Suppressor macrophage treated with lipopolysaccharide for 1 hour (primary cell): Measurements from ENCODE around the gene TAC3.
"Not testable (repeated sequence)": the region's sequence is repeated elsewhere in the genome, so short reads cannot be mapped to it uniquely, and the experiment has no call there.

ENCODE experiments used
- DNase-seq, 3 donors: peaks; one replicate each; pipeline ENCODE4 v3.0.0-alpha.2; 2020 to 2022

TAC3 gene

GRCh38 chr12:57033431-57033830, 17.1 kb upstream of the TAC3 start:
- no peak for DNase-seq

- no peak for DNase-seq
These were observed 15.5 kb upstream of the TAC3 start for GRCh38 chr12:57031789-57032188.

- peak; percentile 47 to 48 (median 48) for DNase-seq
These were observed 14.9 kb upstream of the TAC3 start for GRCh38 chr12:57031138-57031725.

DNA sequence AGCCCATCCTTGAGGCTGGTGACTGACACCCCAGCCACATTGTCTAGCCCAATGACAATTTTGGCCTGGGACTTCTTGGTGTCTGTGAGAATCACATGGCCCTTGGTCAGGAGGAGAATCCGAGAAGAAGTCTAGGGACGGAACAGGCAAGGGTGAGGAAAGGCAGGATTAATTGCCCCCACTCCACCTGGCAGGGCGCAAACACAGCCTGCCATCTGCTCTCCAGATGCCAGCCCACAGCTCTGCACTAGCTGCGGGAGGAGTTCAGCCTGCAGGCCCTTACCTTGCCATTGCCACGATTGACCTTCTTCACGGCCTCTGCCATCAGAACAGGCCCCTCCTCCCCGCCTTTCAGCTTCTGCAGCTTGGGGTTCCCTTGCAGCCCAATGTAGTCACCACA, 13.1 kb upstream of the TAC3 start:
- no peak for DNase-seq

DNA sequence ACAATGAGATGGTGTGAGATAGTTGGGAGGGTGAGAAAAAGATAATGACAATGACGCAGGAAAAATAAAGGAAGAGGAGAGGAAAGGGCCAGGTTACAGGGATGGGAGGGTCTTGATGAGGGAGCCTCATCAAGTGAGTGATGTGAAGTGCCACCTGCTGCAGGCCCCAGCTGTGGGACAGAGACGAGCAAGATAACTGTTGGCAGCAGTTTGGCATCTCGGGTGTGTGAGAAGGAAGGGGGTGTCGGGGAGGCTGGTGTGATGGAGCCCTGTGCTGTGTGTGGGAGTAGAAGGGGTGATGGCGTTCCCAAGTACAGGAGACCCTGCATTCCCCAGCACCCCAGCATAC, 11.4 kb upstream of the TAC3 start:
- DNase-seq, result no peak

- no peak for DNase-seq
These were observed 10.9 kb upstream of the TAC3 start for GRCh38 chr12:57027011-57027804.

DNA sequence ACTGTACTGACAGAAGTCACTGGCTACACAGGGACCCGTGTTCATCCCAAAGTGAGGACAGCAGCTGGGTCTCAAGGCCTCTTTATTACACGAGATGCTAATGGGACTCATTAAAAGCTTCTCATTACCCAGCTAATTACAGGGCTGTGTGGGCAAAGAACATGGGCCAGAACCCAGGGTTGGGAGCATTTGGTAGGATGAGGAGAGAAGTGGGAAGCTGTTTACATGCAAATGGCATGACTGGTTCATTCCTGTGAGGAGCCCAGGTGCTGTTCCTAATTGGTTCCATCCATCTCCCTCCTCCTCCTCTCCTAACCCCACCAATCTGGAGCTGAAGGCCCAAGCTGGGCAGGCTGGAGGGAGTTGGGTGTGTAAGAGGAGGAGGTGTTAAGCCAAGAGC, 8.9 kb upstream of the TAC3 start:
- no peak for DNase-seq

GRCh38 chr12:57022324-57022723, 6.0 kb upstream of the TAC3 start:
- DNase-seq, result not testable (repeated sequence)

GRCh38 chr12:57019983-57020719, 3.8 kb upstream of the TAC3 start:
- no peak for DNase-seq

DNA sequence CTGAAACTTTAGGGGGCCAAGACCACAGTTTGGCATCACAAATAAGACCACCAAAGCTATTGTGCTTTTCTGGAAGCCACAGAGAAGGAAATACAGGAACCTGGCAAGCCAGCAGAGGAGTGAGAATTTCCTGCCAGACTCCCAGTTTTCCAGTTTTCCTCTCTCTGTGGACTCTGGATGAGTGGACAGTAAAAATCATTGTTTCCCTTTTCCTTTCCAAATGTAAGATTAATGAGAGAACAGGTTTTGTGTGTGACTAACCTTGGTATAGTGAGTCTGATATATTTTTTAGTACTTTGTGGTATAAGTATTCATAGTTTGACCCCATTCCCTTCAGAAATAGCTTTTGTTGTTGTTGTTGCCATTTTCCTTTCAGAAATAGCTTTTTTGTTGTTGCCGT, 2.6 kb upstream of the TAC3 start:
- DNase-seq, result no peak

- not testable (repeated sequence) for DNase-seq
These were observed 2.0 kb upstream of the TAC3 start for GRCh38 chr12:57018353-57018752.

DNA sequence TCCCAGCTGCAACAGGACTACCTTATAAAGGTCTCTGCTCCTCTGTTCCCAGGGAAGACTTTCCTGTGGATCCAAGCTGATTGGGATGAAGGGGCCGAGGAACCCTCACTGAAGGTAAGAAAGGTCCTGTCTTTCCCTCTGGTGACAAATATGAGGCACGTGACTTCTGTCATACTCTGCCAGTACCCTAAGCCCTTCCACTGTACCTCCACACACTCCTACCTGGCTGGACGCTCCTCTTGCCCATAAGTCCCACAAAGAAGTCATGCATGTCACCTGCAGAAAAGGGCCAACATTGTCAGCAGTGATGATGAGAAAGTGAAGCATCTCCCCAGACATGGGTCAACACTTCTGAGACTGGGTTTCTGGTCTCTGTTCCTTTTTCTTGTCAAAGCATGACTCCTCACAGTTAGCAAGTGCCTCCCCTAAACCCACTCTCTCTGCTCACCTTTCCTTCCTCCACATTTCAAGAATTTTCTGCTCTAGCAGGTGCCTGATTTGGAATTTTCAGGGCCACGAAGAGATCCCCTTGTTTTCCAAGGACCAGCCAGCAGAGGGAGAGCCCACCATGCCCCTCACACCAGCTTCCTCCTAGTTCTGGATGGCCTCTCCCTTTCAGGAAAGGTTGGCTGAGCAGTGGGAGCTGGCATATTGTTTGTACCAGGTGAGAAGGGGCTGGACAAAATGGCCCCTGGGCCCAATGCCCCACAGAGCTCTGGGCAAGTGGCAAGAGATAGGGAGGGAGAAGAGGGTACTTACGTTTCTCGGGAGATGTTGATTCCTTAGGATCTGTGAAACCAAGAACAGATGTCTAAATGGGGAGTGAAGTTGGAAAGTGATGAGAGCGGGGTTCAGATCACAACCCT, 3.5 kb downstream of the TAC3 start:
- no peak for DNase-seq

DNA sequence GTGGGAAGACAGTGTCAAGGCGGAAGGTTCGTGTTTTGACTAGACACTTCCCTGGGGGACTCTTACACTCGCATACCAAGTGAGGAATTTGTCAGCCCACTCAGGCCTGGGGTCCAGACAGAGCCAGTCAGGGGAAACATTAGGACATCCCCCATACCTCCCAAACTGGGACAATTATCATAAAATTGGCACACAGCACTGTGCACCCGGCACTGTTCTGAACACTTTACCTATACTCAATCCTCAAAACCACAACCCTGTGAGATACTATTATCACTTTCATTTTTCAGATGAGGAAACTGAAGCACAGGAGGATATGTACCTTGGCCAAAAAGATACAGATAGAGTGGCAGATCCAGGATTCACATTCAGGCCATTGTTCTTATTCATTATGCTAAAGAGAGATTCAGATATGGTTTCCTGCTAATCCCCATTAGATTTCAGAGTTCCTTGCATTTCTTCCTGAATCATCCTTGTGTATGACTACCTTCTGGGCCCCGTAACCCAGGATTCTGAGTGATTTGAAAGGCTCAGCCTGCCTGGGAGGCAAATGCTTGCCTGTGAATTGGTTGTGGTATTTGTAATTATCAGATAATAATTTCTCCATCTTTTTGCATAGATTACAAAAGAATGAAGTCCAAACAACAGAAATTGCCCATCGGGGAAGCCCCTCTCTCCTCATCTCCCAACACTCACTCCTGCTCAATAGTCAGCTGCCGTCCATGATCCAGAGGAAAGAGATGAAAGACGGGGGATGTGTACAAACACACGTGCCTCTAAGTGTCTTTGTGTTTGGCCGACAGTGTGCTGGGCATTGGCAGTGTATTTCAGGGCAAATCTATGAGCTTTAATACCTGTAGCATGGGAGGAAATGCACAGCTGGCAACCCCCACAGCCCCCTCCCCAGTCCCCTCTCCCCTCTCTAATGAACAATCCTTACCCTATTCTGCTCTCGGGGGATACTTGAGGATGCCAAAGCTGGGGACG, 4.6 kb downstream of the TAC3 start:
- DNase-seq, result no peak

- DNase-seq, result no peak
These were observed 5.6 kb downstream of the TAC3 start for GRCh38 chr12:57010627-57011247.

GRCh38 chr12:57009949-57010626, 6.2 kb downstream of the TAC3 start:
- DNase-seq, result no peak

DNA sequence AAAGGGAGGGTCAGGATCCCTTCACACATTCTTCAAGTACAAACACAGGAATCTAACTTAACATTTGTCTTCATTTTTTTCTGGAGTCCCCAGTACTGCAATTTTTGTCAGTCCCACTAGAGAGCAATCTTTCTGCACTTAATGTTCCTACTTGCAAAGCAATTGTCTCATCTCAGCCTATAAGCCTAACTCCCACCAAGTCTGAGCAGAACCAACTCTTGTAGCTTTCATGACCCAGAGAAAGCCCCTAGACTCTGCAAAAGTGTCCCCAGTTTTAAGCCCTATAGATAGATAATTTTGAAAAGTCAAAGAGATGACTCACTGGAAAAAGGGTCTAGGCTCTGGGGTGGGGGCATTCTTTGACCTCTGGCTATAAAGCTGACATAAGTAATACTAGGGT, 8.2 kb downstream of the TAC3 start:
- peak; percentile 66 to 84 (median 81) for DNase-seq

DNA sequence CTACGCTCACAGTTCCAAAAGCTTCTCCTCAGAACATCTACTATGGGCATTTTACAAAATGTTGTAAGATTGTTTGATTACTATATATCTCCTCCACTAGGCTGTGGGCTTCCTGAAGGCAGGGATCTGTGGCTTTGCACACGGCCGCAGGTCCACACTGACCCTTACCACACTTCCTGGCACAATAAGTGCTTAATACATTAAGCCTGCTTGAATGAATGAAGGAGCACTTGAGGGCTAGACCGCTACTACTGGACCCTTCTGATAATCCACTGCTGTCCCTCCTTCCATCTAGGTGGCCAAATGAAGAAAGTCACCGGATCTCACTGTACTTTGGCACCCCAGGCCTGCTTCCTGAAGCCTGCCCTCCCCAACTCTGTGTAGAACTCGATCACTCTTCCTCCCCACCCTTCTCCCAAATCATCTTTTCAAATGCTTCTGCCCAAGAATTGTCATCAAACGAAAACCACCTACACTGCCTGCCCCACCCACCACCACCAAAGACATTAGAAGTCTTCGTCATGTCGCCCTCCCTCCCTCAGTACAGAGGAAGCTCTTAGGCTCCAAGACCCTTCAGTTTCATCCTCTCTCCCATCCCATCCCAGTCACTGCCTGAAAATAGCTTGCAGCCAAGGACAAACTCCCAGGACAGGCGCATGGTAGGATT, 9.4 kb downstream of the TAC3 start:
- DNase-seq, result no peak

DNA sequence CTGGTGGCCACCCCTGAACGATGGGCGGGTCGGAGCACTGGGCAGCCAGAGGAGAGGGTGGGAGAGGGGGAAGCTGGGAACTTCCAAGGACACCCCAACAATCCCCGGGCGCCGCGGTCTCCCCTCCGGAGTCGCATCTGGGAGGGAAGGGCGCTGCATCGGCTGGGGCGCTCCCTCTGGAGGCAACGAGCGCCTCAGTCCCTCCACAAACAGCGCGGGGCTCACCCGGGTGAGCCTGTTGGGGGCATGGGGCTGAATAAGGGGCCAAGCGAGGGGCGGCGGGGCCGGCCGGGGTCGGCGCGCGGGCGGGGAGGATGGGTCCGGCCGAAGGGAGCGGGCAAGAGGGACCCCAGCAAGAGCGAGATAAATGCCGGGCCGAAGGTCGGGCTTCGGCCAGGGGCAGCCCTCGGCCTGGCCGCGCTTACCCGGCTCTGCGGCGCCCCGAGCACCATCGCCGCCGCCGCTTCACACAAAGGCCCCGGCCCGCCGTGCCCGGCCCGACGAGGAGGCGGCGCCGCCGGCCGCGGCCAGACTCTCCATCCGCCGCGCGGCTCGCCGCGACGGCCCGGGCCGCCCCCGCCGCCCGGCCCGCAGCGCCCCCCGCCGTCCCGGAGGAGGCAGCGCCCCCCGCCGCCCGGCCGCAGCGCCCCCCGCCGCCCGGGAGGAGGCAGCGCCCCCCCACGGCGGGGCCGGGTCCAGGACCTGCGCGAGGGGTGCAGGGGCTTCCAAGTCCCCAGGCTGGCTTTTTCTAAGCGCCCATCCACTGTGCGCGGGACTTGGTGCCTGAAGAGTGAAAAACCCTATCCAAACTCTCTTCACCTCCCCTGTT, 10.1 kb downstream of the TAC3 start, which contains the start of gene ZBTB39:
ZBTB39 (minus strand) TSS at position 567 of the 829 bp plus-strand sequence. CDS start 1,629 bp downstream, outside the sequence.
- DNase-seq, result peak; percentile 71 to 96 (median 88)

DNA sequence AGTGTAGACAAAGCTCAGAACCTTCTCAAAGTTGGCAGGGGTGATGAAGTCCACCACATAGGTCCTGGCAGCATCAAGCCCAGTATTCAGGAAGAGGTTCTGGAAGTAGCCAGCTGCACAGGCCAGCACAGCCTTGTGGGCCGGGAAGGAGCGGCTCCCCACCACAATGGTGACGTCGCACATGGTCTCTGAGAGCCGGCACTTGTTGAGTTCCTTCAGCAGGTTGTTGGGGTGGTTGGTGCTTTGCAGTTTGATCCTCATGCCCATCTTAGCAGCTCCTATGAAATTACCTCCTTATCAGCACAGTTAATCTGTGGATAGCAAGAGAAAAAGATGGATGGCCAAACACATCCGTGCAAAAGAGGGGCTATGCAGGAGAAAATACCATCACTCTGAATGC, 11.7 kb downstream of the TAC3 start:
- no peak for DNase-seq
